ENCODE measurements around the gene LRRC49. TPM values are rescaled to one million over a fixed set of nuclear protein-coding genes. Genes with fewer than 3 reads are reported as not detected.

Gene LRRC49
- total RNA-seq, 1 experiment from 2014 or later: 8.3 TPM

GRCh38 chr15:70879401-70879800 lies 13.2 kb upstream of the LRRC49 start:
- H3K79me2 ChIP-seq (ENCODE audit: insufficient read depth, low read length): no peaks in the 10 kb centered on the region
- no peak overlapping the region for H3K4me2 ChIP-seq (ENCODE audit: insufficient read depth, insufficient read length, low read length)
- no peak overlapping the region for H3K23ac ChIP-seq (ENCODE audit: insufficient read length, low read depth, low read length)
- H2BK20ac ChIP-seq (ENCODE audit: low read depth, low read length, poor library complexity, severe bottlenecking): no peak overlapping the region
- no CpG with 5 or more reads among the region's 2 CpGs for WGBS (ENCODE audit: extremely low coverage, insufficient read length, low lambda C conversion rate)
- no peak overlapping the region for H3T11ph ChIP-seq (ENCODE audit: low read length)
- H3K79me1 ChIP-seq (ENCODE audit: insufficient read depth, low read depth, low read length, poor library complexity, severe bottlenecking): no peaks in the 10 kb centered on the region
- no peak overlapping the region for H4K91ac ChIP-seq (ENCODE audit: insufficient read length, low read depth, low read length)
- no peak for TF ChIP-seq CTCF (conservative IDR thresholded peaks at IDR 0.05)
- no peaks in the 10 kb centered on the region for H3K27me3 ChIP-seq (ENCODE audit: insufficient read depth, low read length)
- H3K23me2 ChIP-seq (ENCODE audit: insufficient read length, low read depth, low read length, poor library complexity, severe bottlenecking): no peaks in the 10 kb centered on the region
- no peaks in the 10 kb centered on the region for H4K20me1 ChIP-seq (ENCODE audit: control insufficient read depth, insufficient read depth, insufficient read length)
- no peaks in the 10 kb centered on the region for H3K36me3 Mint-ChIP-seq (ENCODE audit: insufficient read depth in 1 of 3, low read depth in 3 of 3)
- H2BK12ac ChIP-seq (ENCODE audit: insufficient read length, low read depth, low read length): no peak overlapping the region
- H3K18ac ChIP-seq (ENCODE audit: insufficient read length, low read depth, low read length): no peak overlapping the region
- no peak for DNase-seq
- H3K9me3 ChIP-seq (ENCODE audit: control insufficient read depth, low read depth, low read length): no peaks in the 10 kb centered on the region
- H4K5ac ChIP-seq (ENCODE audit: insufficient read length, low read depth, low read length): no peak overlapping the region
- H3K4me3 Mint-ChIP-seq: no peak overlapping the region
- H2BK15ac ChIP-seq (ENCODE audit: low read depth, low read length): no peak overlapping the region
- H3K4me1 ChIP-seq (ENCODE audit: insufficient read depth, low read length): no peaks in the 10 kb centered on the region
- H3K4ac ChIP-seq (ENCODE audit: low read depth, low read length): no peak overlapping the region
- no peak overlapping the region for H3K9ac ChIP-seq (ENCODE audit: extremely low read depth, insufficient read length, low read length)
- no peak overlapping the region for H3K27ac ChIP-seq (ENCODE audit: insufficient read length, low read depth, low read length)
- H2AK5ac ChIP-seq (ENCODE audit: insufficient read length, low read length): no peak overlapping the region
- H2BK5ac ChIP-seq (ENCODE audit: insufficient read length, low read length): no peak overlapping the region
- no peak overlapping the region for H3K14ac ChIP-seq (ENCODE audit: insufficient read depth, low read length)
- no peaks in the 10 kb centered on the region for H3K4me1 Mint-ChIP-seq
- no peak overlapping the region for H3K56ac ChIP-seq (ENCODE audit: insufficient read length, low read depth, low read length)
- H2BK120ac ChIP-seq (ENCODE audit: low read depth, low read length, poor library complexity, severe bottlenecking): no peak overlapping the region
- H3K27me3 Mint-ChIP-seq (ENCODE audit: low read depth): no peaks in the 10 kb centered on the region
- no peak overlapping the region for H3K27ac Mint-ChIP-seq
- H2AFZ ChIP-seq (ENCODE audit: low read length): no peak overlapping the region
- H3K9me3 Mint-ChIP-seq: no peaks in the 10 kb centered on the region
- no peak overlapping the region for H4K8ac ChIP-seq (replicated peaks; ENCODE audit: insufficient read length, low read depth, low read length)
